ENCODE measurements around the gene IL10.

DNA sequence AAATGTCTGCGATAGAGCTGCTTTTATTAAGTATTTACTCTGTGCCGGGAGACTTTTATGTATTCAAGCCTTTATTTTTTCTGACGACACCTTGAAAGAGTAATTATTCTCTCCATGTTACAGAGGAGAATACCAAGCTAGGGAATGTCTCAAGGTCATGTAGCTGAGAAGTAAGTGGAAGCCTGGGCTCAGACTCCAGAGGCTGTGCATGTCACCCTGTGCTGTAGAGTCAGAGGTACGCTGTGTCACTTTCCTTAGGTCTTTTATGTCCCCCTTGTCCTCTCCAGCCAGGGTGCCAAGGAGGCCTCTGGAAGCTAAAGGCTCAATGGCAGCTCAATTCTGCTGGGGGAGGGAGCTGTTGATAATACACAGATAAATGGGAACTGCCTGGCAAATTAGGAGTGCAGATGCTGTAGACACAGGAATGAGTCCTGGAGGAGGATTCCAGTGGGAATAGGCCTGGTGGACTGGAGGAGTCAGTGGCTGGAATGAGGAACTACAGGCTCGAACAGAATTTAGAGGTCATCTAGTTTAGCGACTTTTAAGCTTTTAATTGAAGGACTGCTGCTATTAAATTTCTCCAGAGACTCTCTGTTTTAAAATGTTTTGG lies 11.0 kb downstream of the IL10 start:
- no peak for TF ChIP-seq ZNF121 (tag by site-specific recombination; IDR thresholded peaks at IDR 0.05)
- no peak for TF ChIP-seq CTCF (tag by site-specific recombination; IDR thresholded peaks at IDR 0.05)
- TF ChIP-seq, protein P1, sequence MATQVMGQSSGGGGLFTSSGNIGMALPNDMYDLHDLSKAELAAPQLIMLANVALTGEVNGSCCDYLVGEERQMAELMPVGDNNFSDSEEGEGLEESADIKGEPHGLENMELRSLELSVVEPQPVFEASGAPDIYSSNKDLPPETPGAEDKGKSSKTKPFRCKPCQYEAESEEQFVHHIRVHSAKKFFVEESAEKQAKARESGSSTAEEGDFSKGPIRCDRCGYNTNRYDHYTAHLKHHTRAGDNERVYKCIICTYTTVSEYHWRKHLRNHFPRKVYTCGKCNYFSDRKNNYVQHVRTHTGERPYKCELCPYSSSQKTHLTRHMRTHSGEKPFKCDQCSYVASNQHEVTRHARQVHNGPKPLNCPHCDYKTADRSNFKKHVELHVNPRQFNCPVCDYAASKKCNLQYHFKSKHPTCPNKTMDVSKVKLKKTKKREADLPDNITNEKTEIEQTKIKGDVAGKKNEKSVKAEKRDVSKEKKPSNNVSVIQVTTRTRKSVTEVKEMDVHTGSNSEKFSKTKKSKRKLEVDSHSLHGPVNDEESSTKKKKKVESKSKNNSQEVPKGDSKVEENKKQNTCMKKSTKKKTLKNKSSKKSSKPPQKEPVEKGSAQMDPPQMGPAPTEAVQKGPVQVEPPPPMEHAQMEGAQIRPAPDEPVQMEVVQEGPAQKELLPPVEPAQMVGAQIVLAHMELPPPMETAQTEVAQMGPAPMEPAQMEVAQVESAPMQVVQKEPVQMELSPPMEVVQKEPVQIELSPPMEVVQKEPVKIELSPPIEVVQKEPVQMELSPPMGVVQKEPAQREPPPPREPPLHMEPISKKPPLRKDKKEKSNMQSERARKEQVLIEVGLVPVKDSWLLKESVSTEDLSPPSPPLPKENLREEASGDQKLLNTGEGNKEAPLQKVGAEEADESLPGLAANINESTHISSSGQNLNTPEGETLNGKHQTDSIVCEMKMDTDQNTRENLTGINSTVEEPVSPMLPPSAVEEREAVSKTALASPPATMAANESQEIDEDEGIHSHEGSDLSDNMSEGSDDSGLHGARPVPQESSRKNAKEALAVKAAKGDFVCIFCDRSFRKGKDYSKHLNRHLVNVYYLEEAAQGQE (tag by site-specific recombination; IDR thresholded peaks at IDR 0.05) = no peak
- TF ChIP-seq MEIS1 (CRISPR knock-in tag; IDR thresholded peaks at IDR 0.05; ENCODE audit: borderline replicate concordance) = no peak
- no peak for TF ChIP-seq AEBP2 (tag by site-specific recombination; IDR thresholded peaks at IDR 0.05; ENCODE audit: borderline replicate concordance)
- no peak for TF ChIP-seq SETDB1 (IDR thresholded peaks at IDR 0.05; ENCODE audit: insufficient read length, low read length)
- TF ChIP-seq ZNF747 (tag by site-specific recombination; IDR thresholded peaks at IDR 0.05) = no peak
- no peak for TF ChIP-seq ZNF558 (tag by site-specific recombination; IDR thresholded peaks at IDR 0.05)
- TF ChIP-seq ZFP41 (tag by site-specific recombination; IDR thresholded peaks at IDR 0.05; ENCODE audit: borderline replicate concordance) = no peak
- TF ChIP-seq ZNF529 (tag by site-specific recombination; IDR thresholded peaks at IDR 0.05; ENCODE audit: insufficient replicate concordance) = no peak
- no peak for TF ChIP-seq ZNF830 (tag by site-specific recombination; IDR thresholded peaks at IDR 0.05; ENCODE audit: low read depth)
- TF ChIP-seq SALL2 (tag by site-specific recombination; IDR thresholded peaks at IDR 0.05; ENCODE audit: borderline replicate concordance) = no peak
- TF ChIP-seq, protein P2, sequence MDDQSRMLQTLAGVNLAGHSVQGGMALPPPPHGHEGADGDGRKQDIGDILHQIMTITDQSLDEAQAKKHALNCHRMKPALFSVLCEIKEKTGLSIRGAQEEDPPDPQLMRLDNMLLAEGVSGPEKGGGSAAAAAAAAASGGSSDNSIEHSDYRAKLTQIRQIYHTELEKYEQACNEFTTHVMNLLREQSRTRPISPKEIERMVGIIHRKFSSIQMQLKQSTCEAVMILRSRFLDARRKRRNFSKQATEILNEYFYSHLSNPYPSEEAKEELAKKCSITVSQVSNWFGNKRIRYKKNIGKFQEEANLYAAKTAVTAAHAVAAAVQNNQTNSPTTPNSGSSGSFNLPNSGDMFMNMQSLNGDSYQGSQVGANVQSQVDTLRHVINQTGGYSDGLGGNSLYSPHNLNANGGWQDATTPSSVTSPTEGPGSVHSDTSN (CRISPR knock-in tag; IDR thresholded peaks at IDR 0.05) = no peak
- TF ChIP-seq, protein P3, sequence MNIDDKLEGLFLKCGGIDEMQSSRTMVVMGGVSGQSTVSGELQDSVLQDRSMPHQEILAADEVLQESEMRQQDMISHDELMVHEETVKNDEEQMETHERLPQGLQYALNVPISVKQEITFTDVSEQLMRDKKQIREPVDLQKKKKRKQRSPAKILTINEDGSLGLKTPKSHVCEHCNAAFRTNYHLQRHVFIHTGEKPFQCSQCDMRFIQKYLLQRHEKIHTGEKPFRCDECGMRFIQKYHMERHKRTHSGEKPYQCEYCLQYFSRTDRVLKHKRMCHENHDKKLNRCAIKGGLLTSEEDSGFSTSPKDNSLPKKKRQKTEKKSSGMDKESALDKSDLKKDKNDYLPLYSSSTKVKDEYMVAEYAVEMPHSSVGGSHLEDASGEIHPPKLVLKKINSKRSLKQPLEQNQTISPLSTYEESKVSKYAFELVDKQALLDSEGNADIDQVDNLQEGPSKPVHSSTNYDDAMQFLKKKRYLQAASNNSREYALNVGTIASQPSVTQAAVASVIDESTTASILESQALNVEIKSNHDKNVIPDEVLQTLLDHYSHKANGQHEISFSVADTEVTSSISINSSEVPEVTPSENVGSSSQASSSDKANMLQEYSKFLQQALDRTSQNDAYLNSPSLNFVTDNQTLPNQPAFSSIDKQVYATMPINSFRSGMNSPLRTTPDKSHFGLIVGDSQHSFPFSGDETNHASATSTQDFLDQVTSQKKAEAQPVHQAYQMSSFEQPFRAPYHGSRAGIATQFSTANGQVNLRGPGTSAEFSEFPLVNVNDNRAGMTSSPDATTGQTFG (tag by site-specific recombination; IDR thresholded peaks at IDR 0.05; ENCODE audit: borderline replicate concordance) = no peak
